HL-60/S4 (cell line): ENCODE data around the gene TRIM3.
"Not testable (repeated sequence)": the region's sequence is repeated elsewhere in the genome, so short reads cannot be mapped to it uniquely, and the experiment has no call there.

Experiments used
- in situ Hi-C: fragments of 300-500 bp; cut with MboI; formaldehyde crosslinking; loops from 2 replicates; pipeline ENCODE4 v1.14.3; 2022; ENCODE audit warnings: low sequenced_read_pairs

The TRIM3 gene

GRCh38 chr11:6473451-6474412, at the start of gene TRIM3:
TRIM3 (minus strand) TSS chr11:6473941; CDS start chr11:6465695, 8,246 bp downstream.
- in situ Hi-C loops, result no loop called here

- in situ Hi-C loops, result no loop called here
Observed at GRCh38 chr11:6523253-6523652, 49.5 kb upstream of the TRIM3 start.

- in situ Hi-C loops, result not testable (repeated sequence)
Observed at GRCh38 chr11:6521946-6522345, 48.2 kb upstream of the TRIM3 start.

- in situ Hi-C loops, result no loop called here
Observed at GRCh38 chr11:6520265-6520664, 46.5 kb upstream of the TRIM3 start.

GRCh38 chr11:6516865-6517264, 43.1 kb upstream of the TRIM3 start:
- in situ Hi-C loops, result no loop called here

- in situ Hi-C loops, result no loop called here
Observed at GRCh38 chr11:6505577-6506240, 32.0 kb upstream of the TRIM3 start.

- in situ Hi-C loops, result no loop called here
Observed at GRCh38 chr11:6504166-6504565, 30.4 kb upstream of the TRIM3 start.

GRCh38 chr11:6502382-6502781, 28.6 kb upstream of the TRIM3 start:
- in situ Hi-C loops, result no loop called here

GRCh38 chr11:6498544-6498943, 24.8 kb upstream of the TRIM3 start:
- in situ Hi-C loops, result no loop called here

- in situ Hi-C loops, result no loop called here
Observed at GRCh38 chr11:6498121-6498520, 24.4 kb upstream of the TRIM3 start.

GRCh38 chr11:6497069-6497839, 23.5 kb upstream of the TRIM3 start, which contains the start of gene DNHD1:
DNHD1 (plus strand) TSS chr11:6497280; CDS start chr11:6498216, 936 bp downstream.
- in situ Hi-C loops, result no loop called here

- in situ Hi-C loops, result no loop called here
Observed at GRCh38 chr11:6489306-6489705, 15.6 kb upstream of the TRIM3 start.

- in situ Hi-C loops, result no loop called here
Observed at GRCh38 chr11:6488821-6489220, 15.1 kb upstream of the TRIM3 start.

- in situ Hi-C loops, result no loop called here
Observed at GRCh38 chr11:6488342-6488741, 14.6 kb upstream of the TRIM3 start.

GRCh38 chr11:6486938-6487337, 13.2 kb upstream of the TRIM3 start:
- in situ Hi-C loops, result no loop called here

- in situ Hi-C loops, result no loop called here
Observed at GRCh38 chr11:6486256-6486655, 12.5 kb upstream of the TRIM3 start.

- in situ Hi-C loops, result no loop called here
Observed at GRCh38 chr11:6485661-6486060, 11.9 kb upstream of the TRIM3 start.

- in situ Hi-C loops, result no loop called here
Observed at GRCh38 chr11:6483015-6483414, 9.3 kb upstream of the TRIM3 start.

- in situ Hi-C loops, result no loop called here
Observed at GRCh38 chr11:6482441-6482840, 8.7 kb upstream of the TRIM3 start.

GRCh38 chr11:6481924-6482275, 8.2 kb upstream of the TRIM3 start:
- in situ Hi-C loops, result no loop called here
